ENCODE data around the gene LARGE1. TPM values are rescaled to one million over a fixed set of nuclear protein-coding genes. Genes with fewer than 3 reads are reported as not detected.

LARGE1 gene
- total RNA-seq, 1 donor from 2014 or later = 4.6 TPM

DNA sequence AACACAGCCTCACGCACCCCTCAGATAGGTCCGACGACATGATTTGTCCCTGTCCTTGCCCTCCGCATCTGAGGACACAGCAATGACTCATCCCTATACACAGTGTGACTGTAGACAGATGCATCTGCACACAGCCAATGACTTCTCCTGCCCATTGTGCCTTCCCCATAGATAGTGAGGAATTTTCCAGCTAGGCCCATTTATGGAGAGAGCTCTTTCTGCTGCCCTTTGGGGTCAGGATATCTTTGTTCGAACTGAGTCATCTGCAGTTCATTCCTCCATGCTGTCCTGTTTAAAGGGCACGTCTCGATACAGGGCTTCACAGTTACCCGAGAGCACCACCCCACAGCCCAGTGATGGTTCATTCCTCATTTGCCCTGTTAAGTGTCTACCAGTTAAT, 96.7 kb downstream of the LARGE1 start:
- peak in 1 of 2 donors; percentile 70 for DNase-seq (ENCODE audit: low read depth in 2 of 2)

DNA sequence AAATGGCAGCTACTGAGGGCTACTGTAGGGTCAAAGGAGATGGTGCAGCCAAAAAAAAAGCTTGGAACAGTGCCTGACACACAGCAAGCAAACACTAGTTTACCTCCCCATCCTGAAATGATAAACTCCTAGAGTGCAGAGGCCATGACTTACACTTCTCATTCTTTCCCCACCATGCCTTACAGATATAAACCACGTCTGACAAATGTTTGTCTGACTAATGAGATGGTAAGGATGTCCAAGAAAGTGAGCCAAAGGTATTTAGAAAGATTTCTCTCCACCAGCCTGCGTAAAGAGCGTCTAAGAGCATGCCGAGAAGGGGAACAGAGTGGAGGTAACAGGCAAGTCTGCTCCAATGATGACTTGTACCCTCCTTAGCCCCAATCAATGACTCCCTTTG, 99.0 kb downstream of the LARGE1 start:
- DNase-seq (ENCODE audit: low read depth in 2 of 2) = no peak

DNA sequence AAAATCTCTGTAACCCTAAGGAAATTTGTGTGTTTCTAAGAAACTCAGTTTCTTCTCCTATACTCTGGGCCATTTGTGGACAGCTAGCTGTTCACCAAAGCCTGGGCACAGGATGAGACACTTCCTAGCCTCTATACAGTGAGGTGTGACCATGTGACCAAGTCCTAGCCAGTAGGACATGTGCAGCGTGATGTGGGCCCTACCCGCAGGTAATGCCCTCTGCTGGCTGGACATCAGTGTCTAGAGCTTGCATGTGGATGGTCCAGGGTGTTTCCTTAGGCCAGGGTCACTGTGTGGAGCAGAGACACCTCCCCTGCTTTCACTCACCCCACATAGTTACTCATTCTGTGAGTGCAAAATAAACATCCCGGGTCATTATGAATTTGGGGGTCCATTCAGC, 100.5 kb downstream of the LARGE1 start:
- no peak for DNase-seq (ENCODE audit: low read depth in 2 of 2)

- DNase-seq (ENCODE audit: low read depth in 2 of 2) = no peak
Measured at GRCh38 chr22:33817512-33818127, 102.7 kb downstream of the LARGE1 start.

DNA sequence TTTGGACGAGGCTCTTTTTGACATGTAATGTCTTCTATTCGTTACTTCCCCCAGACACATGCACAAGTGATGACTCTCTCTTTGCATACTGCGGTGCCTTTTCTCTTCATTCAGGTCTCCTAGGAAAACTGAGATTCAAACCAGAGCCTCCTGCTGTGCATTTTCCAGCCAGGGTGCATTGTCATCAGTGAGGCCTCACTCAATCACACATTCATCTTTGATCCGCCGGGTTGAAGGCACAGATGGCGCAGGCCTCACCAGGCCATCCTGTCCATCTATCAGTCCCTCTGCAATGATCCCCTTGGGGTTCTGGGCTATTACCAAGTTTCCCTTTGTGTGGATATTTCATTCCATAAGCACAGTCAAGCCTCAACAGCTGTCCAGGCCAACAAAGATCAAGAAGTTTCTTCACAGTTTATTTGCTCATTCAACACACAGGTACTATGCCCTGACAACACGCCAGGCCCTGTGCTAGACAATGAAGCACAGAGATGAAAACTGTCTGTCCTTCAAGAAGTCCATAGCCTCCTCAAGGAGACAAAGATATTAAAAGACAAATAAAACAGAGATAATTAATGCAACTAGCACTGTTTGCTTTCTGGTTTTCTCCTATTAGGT, 107.8 kb downstream of the LARGE1 start:
- no peak for DNase-seq (ENCODE audit: low read depth in 2 of 2)

- peak in 1 of 2 donors; percentile 63 for DNase-seq (ENCODE audit: low read depth in 2 of 2)
Measured at GRCh38 chr22:33811686-33812085, 108.6 kb downstream of the LARGE1 start.

- no peak for DNase-seq (ENCODE audit: low read depth in 2 of 2)
Measured at GRCh38 chr22:33811208-33811607, 109.1 kb downstream of the LARGE1 start.

- DNase-seq (ENCODE audit: low read depth in 2 of 2) = peak in 1 of 2 donors; percentile 37
Measured at GRCh38 chr22:33807470-33807869, 112.8 kb downstream of the LARGE1 start.

- no peak for DNase-seq (ENCODE audit: low read depth in 2 of 2)
Measured at GRCh38 chr22:33806191-33806590, 114.1 kb downstream of the LARGE1 start.

DNA sequence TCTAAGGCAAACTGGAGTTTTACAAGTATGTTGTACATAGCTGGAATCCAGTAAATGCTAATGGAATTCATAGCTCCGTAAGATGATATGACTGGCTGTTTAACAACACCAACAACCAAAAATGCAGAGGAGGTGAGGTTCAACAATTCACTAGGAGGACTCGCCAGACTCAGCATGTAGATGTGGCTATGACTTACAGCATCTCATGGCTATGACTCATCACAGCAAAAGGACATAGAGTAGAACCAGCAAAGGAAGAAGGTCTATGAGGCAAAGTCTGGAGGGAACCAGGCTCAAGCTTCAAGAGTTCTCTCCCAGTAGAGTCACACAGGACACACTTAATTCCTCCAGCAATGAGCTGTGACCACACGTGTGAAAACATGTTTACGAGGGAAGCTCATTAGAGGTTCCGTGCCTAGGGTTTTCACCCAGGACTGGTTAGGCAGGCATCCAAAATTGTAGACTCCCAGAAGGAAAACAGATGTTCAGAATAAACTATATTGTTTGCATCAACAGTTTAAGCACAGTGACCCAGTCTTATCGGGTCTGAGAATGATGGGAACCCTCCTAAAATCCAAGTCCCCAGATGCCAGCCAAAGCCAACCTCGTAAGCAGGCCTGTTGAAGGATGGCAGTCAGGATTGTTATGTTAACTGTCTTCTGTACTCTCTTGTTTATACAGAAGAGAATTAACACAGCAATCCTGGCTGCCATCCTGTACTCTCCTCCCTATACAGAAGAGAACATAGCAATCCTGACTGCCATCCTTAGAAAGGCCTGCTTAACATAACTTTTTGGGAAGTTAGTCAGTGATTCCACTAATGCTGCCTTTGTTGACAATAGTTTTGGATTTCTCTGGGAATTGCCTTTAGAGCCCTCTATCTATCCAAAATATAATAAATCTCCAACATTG, 116.6 kb downstream of the LARGE1 start:
- DNase-seq (ENCODE audit: low read depth in 2 of 2) = no peak

- DNase-seq (ENCODE audit: low read depth in 2 of 2) = no peak
Measured at GRCh38 chr22:33798401-33798800, 121.9 kb downstream of the LARGE1 start.

DNA sequence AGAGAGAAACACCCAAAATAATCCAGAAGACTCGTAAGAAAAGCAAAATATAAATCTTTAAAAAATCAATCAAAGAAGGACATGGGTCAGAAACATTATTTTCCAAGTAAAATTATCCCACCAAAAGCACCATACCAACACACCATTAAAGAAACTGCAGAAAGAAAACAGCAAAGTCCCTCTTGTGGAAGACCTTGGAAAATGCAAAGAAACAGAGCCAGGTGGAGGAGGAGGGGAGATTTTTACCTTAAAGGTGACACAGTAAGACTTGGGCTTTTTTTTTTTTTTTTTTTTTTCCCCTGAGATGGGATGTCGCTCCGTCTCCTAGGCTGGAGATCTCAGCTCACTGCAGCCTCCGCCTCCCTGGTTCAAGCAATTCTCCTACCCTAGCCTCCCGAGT, 123.8 kb downstream of the LARGE1 start:
- DNase-seq (ENCODE audit: low read depth in 2 of 2) = no peak

- DNase-seq (ENCODE audit: low read depth in 2 of 2) = no peak
Measured at GRCh38 chr22:33793475-33793874, 126.8 kb downstream of the LARGE1 start.

DNA sequence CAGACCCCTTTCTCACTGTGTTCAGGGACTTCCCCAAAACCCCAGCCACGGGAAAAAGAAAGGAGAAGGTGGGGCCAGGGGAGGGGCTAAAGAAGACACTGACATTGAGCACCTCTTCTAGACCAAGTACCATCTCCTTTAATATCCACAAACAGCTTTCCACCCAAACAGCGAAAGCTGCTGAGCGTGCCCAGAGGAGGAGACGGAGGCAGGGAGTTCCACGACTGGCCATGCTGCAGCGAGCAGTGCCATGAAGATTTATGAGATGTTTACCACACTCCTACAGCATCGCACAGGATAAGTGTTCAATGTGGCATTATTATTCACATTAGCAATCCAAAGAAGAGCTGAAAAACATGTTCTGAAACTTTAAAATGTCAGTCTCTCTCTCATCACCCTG, 127.4 kb downstream of the LARGE1 start:
- DNase-seq (ENCODE audit: low read depth in 2 of 2) = no peak

DNA sequence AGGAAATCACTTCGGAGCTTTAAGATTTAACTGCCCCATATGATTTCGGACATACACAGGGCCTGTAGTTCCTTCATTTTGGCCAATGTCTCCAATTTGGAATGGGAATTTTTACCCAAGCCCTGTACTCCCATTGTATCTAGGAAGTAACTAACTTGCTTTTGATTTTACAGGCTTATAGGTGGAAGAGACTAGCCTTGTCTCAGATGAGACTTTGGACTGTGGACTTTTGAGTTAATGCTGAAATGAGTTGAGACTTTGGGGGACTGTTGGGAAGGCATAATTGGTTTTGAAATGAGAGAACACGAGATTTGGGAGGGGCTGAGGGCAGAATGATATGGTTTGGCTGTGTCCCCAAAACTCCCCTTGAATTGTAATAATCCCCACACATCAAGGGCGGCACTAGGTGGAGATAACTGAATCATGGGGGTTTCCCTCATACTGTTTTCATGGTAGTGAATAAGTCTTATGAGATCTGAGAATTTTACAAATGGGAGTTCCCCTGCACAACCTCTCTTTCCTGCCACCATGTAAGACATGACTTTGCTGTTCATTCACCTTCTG, 130.5 kb downstream of the LARGE1 start:
- no peak for DNase-seq (ENCODE audit: low read depth in 2 of 2)

GRCh38 chr22:33788927-33789326, 131.3 kb downstream of the LARGE1 start:
- DNase-seq (ENCODE audit: low read depth in 2 of 2) = no peak

GRCh38 chr22:33787645-33788456, 132.4 kb downstream of the LARGE1 start:
- DNase-seq (ENCODE audit: low read depth in 2 of 2) = no peak

DNA sequence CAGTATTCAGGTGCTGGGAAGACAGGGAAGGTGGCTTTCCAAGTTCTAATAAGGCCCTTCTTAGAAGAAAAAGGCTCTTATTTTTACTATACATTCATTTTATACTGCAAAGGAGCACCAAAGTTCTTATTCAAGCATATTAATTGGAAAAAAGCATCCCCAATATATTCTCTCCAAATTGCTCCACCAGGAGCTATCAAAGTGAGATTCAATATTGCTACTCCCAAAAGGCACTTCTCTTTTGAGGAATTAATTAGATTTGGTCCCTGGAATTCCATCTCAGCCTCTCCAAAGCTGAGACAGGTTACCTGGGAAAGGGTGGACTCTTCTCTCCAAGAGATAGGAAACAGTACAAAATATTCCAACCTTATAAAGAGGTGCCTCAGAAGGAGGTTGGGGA, 134.1 kb downstream of the LARGE1 start:
- no peak for DNase-seq (ENCODE audit: low read depth in 2 of 2)

- DNase-seq (ENCODE audit: low read depth in 2 of 2) = no peak
Measured at GRCh38 chr22:33785283-33785968, 134.8 kb downstream of the LARGE1 start.

- DNase-seq (ENCODE audit: low read depth in 2 of 2) = no peak
Measured at GRCh38 chr22:33781411-33781810, 138.9 kb downstream of the LARGE1 start.
